ENCODE measurements around the gene PPP1R16B. TPM values are rescaled to one million over a fixed set of nuclear protein-coding genes. Genes with fewer than 3 reads are reported as not detected.

Gene PPP1R16B
- total and polyA plus RNA-seq, 2 of the 8 experiments (the other 6 are each of a cell fraction or from before 2014, with no cell fraction given): 2.6 to 8.9 TPM

- Histone ChIP-seq H4K91ac (replicated peaks; ENCODE audit: insufficient read length, low read length) (no peak overlapping the region), H2BK20ac (ENCODE audit: low read length) (no peak overlapping the region), H2BK5ac (ENCODE audit: low read depth, low read length) (no peak overlapping the region), H3K27ac (ENCODE audit: low read depth, low read length) (no peak overlapping the region), H3K56ac (replicated peaks; ENCODE audit: insufficient read length, low read depth, low read length) (no peak overlapping the region), H3K23me2 (ENCODE audit: low read depth, low read length) (no peaks in the 10 kb centered on the region), H3K4me2 (ENCODE audit: insufficient read depth in 1 of 2, low read depth in 2 of 2, low read length in 2 of 2) (no peak overlapping the region), H2BK15ac (ENCODE audit: low read length) (no peak overlapping the region), H3K4me1 (replicated peaks in 1 of 4; ENCODE audit: control insufficient read depth in 3 of 4, insufficient read depth in 4 of 4, low read length in 3 of 4) (peaks cover 0 to 7% (median 2%) of the 10 kb centered on the region in 4 experiments; a peak in 5 of 7 replicates), H3K79me1 (ENCODE audit: low read depth, low read length) (no peaks in the 10 kb centered on the region), H3K14ac (ENCODE audit: insufficient read length) (no peak overlapping the region), H2AFZ (ENCODE audit: low read length) (no peak overlapping the region), H3K36me3 (ENCODE audit: control insufficient read depth in 2 of 4, insufficient read depth in 4 of 4, low read length in 3 of 4) (no peaks in the 10 kb centered on the region), H3K9me3 (ENCODE audit: insufficient read depth in 2 of 2, low read depth in 1 of 2, low read length in 1 of 2) (no peaks in the 10 kb centered on the region), H2BK12ac (ENCODE audit: low read depth, low read length) (no peak overlapping the region), H4K5ac (ENCODE audit: insufficient read length, low read depth, low read length) (no peak overlapping the region), H3K9ac (replicated peaks in 1 of 4; ENCODE audit: extremely low read depth in 1 of 4, low read depth in 3 of 4, low read length in 3 of 4) (no peak overlapping the region), H2BK120ac (replicated peaks; ENCODE audit: low read depth, low read length) (no peak overlapping the region), H4K8ac (ENCODE audit: extremely low read depth, insufficient read depth, low read length) (peak overlapping the region; percentile 48), H4K20me1 (replicated peaks in 1 of 2; ENCODE audit: control insufficient read depth in 1 of 2, insufficient read depth in 2 of 2, low read length in 2 of 2) (peaks cover 0 to 2% of the 10 kb centered on the region in 2 experiments), H3K4me3 (ENCODE audit: extremely low read depth in 1 of 4, insufficient read depth in 2 of 4, low read depth in 3 of 4, low read length in 4 of 4) (no peak overlapping the region), H3K79me2 (ENCODE audit: control insufficient read depth in 1 of 2, insufficient read depth in 2 of 2, low read length in 2 of 2) (no peaks in the 10 kb centered on the region), H3K27me3 (replicated peaks in 1 of 4; ENCODE audit: control insufficient read depth in 3 of 4, extremely low read depth in 1 of 4, insufficient read depth in 3 of 4, low read length in 3 of 4) (no peaks in the 10 kb centered on the region), H3K4ac (replicated peaks; ENCODE audit: insufficient read length, low read depth, low read length) (no peak overlapping the region), H2AK5ac (ENCODE audit: low read depth, low read length) (no peak overlapping the region), H3K18ac (ENCODE audit: extremely low read depth, low read length) (no peak overlapping the region), H3K23ac (ENCODE audit: insufficient read length) (no peak overlapping the region)
- WGBS, 2 experiments (ENCODE audit: extremely low coverage in 1 of 2, insufficient coverage in 1 of 2, insufficient read length in 1 of 2, insufficient replicate concordance in 2 of 2, low coverage in 1 of 2, low lambda C conversion rate in 2 of 2, missing lambda C conversion rate in 1 of 2): 82% methylated on average over 14 of the region's 14 CpGs; no CpG with 5 or more reads in 1 of the 2 experiments
- POLR2A ChIA-PET (ENCODE audit: partially characterized antibody): interaction anchor here (0.6 to 1.9 kb wide), 2 partner anchors 12 to 122 kb away, joined by 5 read pairs; no protein-coding TSS in a partner anchor
- DNase-seq (ENCODE audit: low read depth in 1 of 2, low spot score in 2 of 2) (no peak), FAIRE-seq (no peak)
- TF ChIP-seq CTCF (IDR thresholded peaks at IDR 0.05; ENCODE audit: control extremely low read depth in 1 of 3, insufficient read depth in 1 of 3, low read depth in 1 of 3, low read length in 3 of 3): peak in 1 of 3 experiments; percentile 12; a peak in 1 of 4 replicates
- TF ChIP-seq CEBPB (IDR thresholded peaks at IDR 0.05; ENCODE audit: low read depth, low read length): no peak
- peak; percentile 27; the same call in 1 of the 2 replicates for TF ChIP-seq JUND (IDR thresholded peaks at IDR 0.05; ENCODE audit: low read length)
- CTCF ChIA-PET (ENCODE audit: partially characterized antibody): interaction anchor here (0.9 to 7.1 kb wide), 6 partner anchors 10 to 55 kb away, joined by 3 to 79 read pairs (median 10); no protein-coding TSS in a partner anchor
Measured at GRCh38 chr20:38880952-38881735, 75.6 kb downstream of the PPP1R16B start.
